GM12892 (cell line): ENCODE results near the gene FARP2.

Experiments
- POLR2A ChIP-seq: IDR thresholded peaks from 2 replicates; pipeline ENCODE4 v1.6.1; 2011; ENCODE audit warnings: low read depth, low read length, control low read depth
- POLR2AphosphoS5 ChIP-seq: IDR thresholded peaks from 2 replicates; pipeline ENCODE4 v1.6.1; 2011; ENCODE audit warnings: low read depth, low read length, control low read depth

GRCh38 chr2:241461693-241462677 lies 105.9 kb downstream of the FARP2 start:
- TF ChIP-seq POLR2A (no peak), POLR2AphosphoS5 (no peak)
